Activated T-helper 1 cell treated with Interleukin-2 at 50 U/mL for 16 hours (primary cell): ENCODE data around the gene SRD5A3.

ENCODE experiments used
- DNase-seq: peaks from one replicate; pipeline ENCODE4 v3.0.0-alpha.2; 2020; ENCODE audit warnings: low read depth

Gene SRD5A3

DNA sequence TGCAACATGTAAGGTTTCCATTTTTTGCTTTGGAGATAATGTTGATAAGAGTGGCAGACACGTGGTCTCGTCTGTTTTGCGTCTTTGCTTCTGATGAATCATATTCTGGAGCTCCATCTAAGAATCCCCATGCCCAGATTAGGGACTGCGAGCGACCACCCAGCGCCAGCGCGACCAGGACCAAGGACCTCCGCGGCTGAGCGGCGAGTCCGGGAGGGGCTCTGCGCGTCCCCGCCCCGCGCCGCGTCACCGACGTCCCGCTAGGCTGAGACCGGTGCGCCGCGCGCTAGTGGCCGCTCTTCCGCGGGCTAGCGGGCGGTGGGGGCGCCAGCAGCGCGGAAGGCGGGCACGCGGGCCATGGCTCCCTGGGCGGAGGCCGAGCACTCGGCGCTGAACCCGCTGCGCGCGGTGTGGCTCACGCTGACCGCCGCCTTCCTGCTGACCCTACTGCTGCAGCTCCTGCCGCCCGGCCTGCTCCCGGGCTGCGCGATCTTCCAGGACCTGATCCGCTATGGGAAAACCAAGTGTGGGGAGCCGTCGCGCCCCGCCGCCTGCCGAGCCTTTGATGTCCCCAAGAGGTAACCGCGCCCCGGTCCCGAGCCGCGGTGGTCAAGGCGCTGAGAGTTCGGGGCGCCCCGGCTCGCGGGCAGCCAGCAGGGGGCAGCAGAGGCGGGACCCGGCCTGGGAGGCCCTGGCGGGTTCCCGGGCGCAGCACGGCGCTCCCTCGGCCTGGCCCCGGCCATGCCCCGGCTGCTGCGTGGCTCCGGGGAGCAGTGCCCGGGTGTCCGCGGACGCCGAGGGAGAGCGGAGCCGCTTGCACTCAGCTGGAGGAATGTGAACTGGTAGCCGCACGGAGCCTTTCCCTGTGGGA, at the start of gene SRD5A3:
Gene SRD5A3, plus strand, starts transcription at position 263 of the 871 bp plus-strand sequence. Its CDS starts 95 bp downstream, at position 358.
- DNase-seq: peak; percentile 67

DNA sequence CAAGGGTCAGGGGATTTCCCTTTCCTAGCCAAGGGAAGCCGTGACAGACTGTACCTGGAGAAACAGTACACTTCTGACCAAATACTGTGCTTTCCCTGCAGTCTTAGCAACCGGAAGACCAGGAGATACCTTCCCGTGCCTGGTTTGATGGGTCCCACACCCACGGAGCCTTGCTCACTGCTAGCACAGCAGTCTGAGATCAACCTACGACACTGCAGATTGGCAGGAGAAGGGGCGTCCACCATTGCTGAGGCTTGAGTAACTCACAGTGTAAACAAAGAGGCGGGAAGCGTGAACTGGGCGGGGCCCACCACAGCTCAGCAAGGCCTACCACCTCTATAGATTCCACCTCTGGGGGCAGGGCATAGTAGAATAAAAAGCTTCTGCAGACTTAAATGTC, 48.7 kb upstream of the SRD5A3 start:
- DNase-seq: no peak

- DNase-seq: no peak
Observed at GRCh38 chr4:55303760-55304165, 42.3 kb upstream of the SRD5A3 start.

DNA sequence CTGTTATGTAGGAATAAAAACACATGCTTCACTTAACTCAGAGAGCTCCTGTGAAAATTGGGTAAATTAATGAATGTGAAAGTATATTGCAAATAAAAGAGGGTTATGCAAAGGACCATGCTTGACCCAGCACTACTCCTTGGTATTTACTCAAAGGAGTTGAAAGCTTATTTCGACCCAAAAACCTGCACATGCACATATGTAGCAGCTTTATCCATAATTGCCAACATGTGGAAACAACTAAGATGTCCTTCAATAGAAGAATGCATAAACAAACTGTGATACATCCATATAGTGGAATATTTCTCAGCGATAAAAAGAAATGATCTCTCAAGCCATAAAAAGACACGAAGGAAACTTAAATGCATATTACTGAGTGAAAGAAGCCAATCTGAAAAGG, 41.7 kb upstream of the SRD5A3 start:
- DNase-seq: no peak

- no peak for DNase-seq
Observed at GRCh38 chr4:55308071-55308470, 38.0 kb upstream of the SRD5A3 start.

DNA sequence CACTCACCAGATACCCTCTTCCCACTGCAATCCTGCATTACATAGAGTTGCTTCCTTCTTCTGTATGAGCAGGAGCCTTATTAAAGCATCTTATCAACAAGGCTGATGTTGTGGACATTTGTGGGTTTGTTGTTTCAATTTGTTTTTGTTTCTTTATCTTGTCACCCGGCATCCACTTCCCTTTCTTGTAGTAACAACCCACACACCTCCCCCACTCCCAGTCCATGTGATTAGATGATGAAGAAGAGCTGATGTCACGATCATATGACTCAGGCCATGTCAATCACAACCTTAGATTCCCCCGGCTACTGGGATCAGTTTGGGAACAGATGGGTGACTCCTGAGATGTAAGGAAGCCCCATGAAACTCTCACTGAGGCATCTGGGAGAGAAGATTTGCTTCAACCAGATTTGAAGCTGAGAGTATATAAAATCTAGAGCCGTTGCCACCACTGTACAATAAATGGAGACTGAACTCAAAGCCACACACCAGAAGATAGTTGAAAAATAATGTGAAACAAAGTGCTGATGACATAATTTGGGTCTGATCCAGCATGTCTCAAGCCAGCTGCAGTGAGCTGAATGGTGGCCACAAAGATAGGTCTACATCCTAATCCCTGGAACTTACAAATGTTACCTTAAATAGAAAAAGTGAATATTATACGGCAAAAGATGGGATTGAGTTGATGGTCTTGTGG, 34.1 kb upstream of the SRD5A3 start:
- DNase-seq: no peak

GRCh38 chr4:55312489-55313101, 33.4 kb upstream of the SRD5A3 start:
- no peak for DNase-seq

GRCh38 chr4:55314141-55314820, 31.8 kb upstream of the SRD5A3 start:
- no peak for DNase-seq

DNA sequence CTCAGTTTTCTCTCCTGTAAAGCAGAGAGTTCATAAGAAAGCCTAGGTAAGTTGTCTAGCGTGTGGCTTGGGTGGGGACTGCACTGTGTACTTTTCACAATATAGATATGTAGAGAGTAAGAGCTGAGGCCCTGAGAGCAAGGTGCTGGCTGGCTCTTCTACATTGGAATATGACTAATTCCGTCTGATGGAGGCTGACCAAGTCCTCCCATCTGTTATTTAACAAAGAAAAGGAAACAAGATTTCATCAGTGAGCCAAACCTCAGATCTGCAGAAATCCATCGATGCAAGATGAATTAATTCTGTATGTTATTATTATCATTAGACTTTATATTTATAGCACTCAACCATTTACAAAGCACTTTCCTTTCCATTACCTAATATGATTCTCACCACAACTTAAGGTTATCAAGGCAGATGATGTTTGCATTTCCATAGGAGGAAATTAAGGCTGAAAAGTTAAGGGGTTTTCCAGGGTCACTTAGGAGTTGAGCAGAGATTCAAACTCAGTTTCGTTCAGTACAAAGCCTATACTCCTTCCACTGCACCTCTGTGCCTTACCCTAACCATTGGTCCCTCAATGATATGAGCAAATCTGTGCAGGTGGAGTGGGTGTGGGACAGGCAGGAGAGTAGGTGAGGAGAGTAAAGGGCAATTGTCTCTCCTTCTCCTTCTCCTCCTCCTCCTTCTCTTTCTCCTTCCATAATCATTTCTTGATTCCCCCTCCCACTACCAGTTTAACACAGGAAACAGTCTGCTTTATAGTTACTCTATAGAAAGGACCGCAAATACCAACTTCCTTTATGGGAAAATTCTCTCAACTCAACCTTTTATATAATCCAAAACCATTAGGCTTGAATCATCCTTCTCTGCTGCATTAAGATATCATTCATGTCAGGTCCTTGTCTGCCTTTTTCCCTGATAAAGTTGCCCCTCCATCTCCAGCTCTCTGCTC, 27.6 kb upstream of the SRD5A3 start:
- no peak for DNase-seq

DNA sequence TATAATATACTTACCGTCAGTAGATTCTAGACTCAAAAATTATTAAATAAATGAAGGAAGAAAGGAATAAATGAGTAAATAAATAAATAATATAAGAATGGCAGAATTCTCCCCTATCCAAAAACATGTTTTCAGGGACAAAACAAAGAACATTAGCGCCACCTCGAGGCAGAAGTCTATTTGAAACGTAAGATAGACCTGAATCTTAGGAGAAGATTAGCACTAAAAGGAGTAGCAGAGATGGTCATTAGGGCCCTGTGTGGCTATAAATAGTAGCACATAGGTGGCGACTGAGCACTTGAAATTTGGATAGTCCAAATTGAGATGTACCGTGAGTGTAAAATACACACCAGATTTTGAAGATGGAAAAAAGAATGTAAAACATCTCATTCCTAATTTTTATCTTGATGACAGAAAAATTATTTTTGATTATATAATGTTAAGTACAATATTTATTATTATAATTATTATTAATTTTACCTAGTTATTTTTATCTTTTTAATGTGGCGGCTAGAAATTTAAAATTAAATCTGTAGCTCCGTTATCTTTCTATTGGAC, 24.3 kb upstream of the SRD5A3 start:
- DNase-seq: no peak

GRCh38 chr4:55323375-55323774, 22.7 kb upstream of the SRD5A3 start:
- DNase-seq: no peak

- DNase-seq: no peak
Observed at GRCh38 chr4:55326629-55327028, 19.4 kb upstream of the SRD5A3 start.

DNA sequence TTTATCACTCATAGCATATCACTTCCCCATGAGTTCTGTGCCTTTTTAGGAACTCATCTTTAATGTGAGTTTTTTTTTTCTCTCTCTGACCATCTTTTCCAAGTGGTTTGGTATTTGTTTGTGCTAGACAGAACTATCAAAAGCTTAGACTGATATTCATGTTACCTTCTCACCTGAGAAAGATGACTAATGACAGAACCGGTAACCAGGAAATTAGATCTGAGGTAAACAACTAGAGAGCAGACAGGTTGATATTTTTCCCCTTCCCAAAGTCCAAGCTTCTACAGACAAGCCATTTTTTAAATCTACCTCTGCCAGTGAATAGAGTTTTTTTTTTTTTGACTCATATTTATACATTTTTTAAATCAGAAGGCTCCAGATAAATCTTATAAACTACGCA, 17.0 kb upstream of the SRD5A3 start:
- DNase-seq: no peak

DNA sequence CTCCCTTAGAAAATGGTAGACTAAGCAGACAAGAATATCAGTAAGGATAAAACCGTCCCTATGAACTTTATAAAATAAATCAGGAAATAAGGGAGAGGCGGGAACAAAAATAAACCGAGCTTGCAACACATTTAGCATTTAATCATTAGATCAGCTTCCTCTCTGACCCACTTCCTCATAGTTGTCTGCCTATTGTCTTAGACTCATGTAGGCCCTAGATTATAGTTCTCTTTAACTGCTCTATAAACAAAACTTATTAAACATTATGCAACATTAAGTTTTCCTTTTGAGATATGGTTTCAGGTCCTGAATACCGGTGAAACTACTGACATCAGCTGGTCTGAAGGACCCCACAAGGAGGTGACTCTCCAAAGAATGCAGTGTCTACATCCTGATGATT, 15.8 kb upstream of the SRD5A3 start:
- no peak for DNase-seq

GRCh38 chr4:55336138-55337034, 9.7 kb upstream of the SRD5A3 start:
- DNase-seq: no peak

DNA sequence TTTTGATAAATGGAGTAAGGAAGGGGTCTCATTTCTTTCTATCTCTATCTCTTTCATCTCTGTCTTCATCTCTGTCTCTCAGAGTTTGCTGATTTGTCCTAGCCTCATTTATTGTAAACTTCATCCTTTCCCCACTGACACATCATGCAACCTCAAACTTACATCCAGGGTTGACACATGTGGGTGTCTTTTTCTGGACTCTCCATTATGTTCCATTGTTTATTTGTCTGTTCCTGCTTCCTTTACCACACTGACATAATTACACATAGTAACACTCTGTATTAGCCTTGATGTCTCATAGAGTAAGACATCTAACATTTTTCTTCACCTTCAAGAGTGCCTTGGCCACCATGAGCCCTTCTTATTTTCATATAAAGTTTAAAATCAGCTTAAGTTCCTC, 8.1 kb upstream of the SRD5A3 start:
- no peak for DNase-seq

- DNase-seq: no peak
Observed at GRCh38 chr4:55338486-55338885, 7.6 kb upstream of the SRD5A3 start.

- DNase-seq: no peak
Observed at GRCh38 chr4:55340266-55340665, 5.8 kb upstream of the SRD5A3 start.

DNA sequence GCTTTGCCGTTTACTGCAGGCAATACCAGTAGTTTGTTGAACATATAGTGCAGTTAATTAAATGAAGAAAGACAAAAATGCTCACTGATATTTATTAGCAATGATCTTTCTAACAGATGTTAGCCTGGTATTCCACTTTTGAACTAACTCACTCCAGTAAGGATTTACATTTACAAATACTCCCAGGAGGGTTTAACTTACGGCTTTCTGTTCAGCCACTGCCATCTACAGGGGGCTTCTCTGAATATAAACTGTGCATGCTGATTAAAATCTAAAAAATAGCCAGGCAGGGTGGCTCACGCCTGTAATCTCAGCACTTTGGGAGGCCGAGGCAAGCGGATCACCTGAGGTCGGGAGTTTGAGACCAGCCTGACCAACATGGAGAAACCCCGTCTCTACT, 2.2 kb upstream of the SRD5A3 start:
- DNase-seq: no peak

- no peak for DNase-seq
Observed at GRCh38 chr4:55345054-55345453, 988 bp upstream of the SRD5A3 start.
